ENCODE results near the gene NLRP4. TPM values are rescaled to one million over a fixed set of nuclear protein-coding genes. Genes with fewer than 3 reads are reported as not detected.

Gene NLRP4
- total RNA-seq, 2 experiments from 2014 or later, result 4.0 to 4.6 TPM

DNA sequence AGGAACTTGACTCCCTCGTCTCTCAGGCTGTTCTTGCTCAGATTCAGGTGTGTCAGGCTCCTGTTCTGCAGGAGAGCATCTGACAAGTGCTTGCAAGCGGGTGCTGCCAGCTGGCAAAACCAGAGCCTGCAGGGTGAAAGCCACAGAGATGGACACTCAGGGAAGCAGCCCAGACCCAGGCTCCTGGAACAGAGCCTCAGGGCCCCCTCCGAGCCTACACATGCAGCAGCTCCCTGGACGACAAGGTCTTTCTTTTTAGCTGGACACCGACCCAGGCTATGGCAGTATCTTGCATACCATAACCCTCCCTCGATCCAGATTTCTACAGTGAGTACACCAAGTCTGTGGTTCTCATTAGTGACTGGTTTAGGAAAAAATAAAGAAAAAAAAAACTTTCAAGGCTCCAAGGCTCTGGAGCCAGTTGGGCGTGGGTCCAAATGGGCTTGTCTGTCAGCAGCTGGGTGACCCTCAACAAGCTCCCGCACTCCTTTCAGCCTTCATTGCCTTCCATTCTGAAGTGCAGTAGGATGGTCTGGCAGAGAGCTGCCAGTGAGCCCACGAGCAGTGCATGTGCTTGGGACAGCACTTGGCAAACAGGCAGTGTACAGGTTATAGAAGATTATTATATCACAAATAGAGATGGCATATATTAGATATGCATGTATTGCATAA, 65.9 kb downstream of the NLRP4 start:
- H2AFZ ChIP-seq (ENCODE audit: low read length), result no peak overlapping the region
- H3K27ac ChIP-seq (ENCODE audit: low read depth, low read length, poor library complexity, severe bottlenecking), result no peak overlapping the region
- CTCF ChIA-PET (ENCODE audit: unreplicated experiment), result interaction anchor here (0.6 kb wide), 1 partner anchor 75 kb away, joined by 3 read pairs; no protein-coding TSS in a partner anchor
- no TSS peak for BruUV-seq (replicated peaks)
- no peak overlapping the region for H3K4me3 ChIP-seq (ENCODE audit: low read depth, low read length, poor library complexity, severe bottlenecking)
- TF ChIP-seq, protein P1, sequence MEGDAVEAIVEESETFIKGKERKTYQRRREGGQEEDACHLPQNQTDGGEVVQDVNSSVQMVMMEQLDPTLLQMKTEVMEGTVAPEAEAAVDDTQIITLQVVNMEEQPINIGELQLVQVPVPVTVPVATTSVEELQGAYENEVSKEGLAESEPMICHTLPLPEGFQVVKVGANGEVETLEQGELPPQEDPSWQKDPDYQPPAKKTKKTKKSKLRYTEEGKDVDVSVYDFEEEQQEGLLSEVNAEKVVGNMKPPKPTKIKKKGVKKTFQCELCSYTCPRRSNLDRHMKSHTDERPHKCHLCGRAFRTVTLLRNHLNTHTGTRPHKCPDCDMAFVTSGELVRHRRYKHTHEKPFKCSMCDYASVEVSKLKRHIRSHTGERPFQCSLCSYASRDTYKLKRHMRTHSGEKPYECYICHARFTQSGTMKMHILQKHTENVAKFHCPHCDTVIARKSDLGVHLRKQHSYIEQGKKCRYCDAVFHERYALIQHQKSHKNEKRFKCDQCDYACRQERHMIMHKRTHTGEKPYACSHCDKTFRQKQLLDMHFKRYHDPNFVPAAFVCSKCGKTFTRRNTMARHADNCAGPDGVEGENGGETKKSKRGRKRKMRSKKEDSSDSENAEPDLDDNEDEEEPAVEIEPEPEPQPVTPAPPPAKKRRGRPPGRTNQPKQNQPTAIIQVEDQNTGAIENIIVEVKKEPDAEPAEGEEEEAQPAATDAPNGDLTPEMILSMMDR (conservative IDR thresholded peaks at IDR 0.05; ENCODE audit: low read length), result no peak
- no peak for TF ChIP-seq EZH2phosphoT487 (IDR thresholded peaks at IDR 0.05; ENCODE audit: borderline replicate concordance, low read depth, low read length)
- no peak for DNase-seq (ENCODE audit: low spot score)
- H3K79me2 ChIP-seq (ENCODE audit: insufficient read depth, low read depth, low read length), result no peaks in the 10 kb centered on the region
- POLR2A ChIA-PET, result no interaction called here
- H3K4me2 ChIP-seq (ENCODE audit: low read length), result no peak overlapping the region
- H3K4me1 ChIP-seq (ENCODE audit: insufficient read depth, low read length, poor library complexity, severe bottlenecking), result no peaks in the 10 kb centered on the region
- H3K9me3 ChIP-seq (ENCODE audit: low read length), result no peaks in the 10 kb centered on the region
- no peaks in the 10 kb centered on the region for H3K36me3 ChIP-seq (ENCODE audit: insufficient read depth, low read length)
- no peaks in the 10 kb centered on the region for H3K9me2 ChIP-seq (ENCODE audit: insufficient read depth, low read length)
- intact Hi-C loops (cut with micrococcal nuclease; ENCODE audit: unreplicated experiment), result no loop called here
- H4K20me1 ChIP-seq (ENCODE audit: insufficient read depth, low read length), result no peaks in the 10 kb centered on the region

DNA sequence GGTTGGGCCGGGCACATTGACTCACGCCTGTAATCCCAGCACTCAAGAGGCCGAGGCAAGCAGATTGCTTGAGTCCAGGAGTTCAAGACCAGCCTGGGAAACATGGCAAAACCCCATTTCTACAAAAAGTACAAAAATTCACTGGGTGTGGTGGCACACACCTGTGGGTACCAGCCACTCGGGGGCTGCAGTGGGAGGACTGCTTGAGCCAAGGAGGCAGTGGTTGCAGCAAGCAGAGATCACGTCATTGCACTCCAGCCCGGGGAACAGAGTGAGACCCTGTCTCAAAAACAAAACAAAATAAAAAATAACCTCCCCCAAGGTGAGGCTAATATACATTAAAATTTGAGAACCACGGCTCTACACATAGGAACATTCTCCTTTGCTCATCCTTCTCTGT, 70.9 kb downstream of the NLRP4 start:
- Histone ChIP-seq H3K4me2 (ENCODE audit: low read length) (no peak overlapping the region), H3K4me3 (ENCODE audit: low read depth, low read length, poor library complexity, severe bottlenecking) (no peak overlapping the region), H3K79me2 (ENCODE audit: insufficient read depth, low read depth, low read length) (no peaks in the 10 kb centered on the region), H3K9me3 (ENCODE audit: low read length) (no peaks in the 10 kb centered on the region), H2AFZ (ENCODE audit: low read length) (no peak overlapping the region), H4K20me1 (ENCODE audit: insufficient read depth, low read length) (no peaks in the 10 kb centered on the region), H3K36me3 (ENCODE audit: insufficient read depth, low read length) (no peaks in the 10 kb centered on the region), H3K4me1 (ENCODE audit: insufficient read depth, low read length, poor library complexity, severe bottlenecking) (no peaks in the 10 kb centered on the region), H3K27ac (ENCODE audit: low read depth, low read length, poor library complexity, severe bottlenecking) (no peak overlapping the region), H3K9me2 (ENCODE audit: insufficient read depth, low read length) (no peaks in the 10 kb centered on the region)
- ChIA-PET CTCF (ENCODE audit: unreplicated experiment) (no interaction called here), POLR2A (no interaction called here)
- DNase-seq (ENCODE audit: low spot score), result no peak
- intact Hi-C loops (cut with micrococcal nuclease; ENCODE audit: unreplicated experiment), result no loop called here
- no TSS peak for BruUV-seq (replicated peaks)
- TF ChIP-seq, protein P1 (conservative IDR thresholded peaks at IDR 0.05; ENCODE audit: low read length), result no peak
- TF ChIP-seq EZH2phosphoT487 (IDR thresholded peaks at IDR 0.05; ENCODE audit: borderline replicate concordance, low read depth, low read length), result no peak

DNA sequence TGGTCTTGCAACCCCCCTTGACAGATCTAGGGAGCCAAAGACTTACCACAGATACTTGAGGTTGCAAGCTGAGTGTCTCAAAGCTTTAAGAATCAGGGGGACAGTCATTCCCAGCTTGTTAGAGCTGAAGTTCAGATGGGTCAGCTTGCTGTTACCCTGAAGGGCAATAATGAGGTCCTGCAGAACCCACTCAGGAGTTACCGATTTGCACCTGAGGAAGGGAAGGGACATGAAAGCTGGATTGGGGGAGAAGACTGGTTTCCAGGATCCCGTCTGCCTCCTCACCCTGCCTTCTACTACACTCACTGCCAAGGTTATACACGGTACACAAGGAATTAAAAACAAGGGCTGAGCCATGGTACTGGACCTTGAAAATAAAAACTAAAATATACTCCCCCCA, 71.4 kb downstream of the NLRP4 start:
- no peaks in the 10 kb centered on the region for H4K20me1 ChIP-seq (ENCODE audit: insufficient read depth, low read length)
- intact Hi-C loops (cut with micrococcal nuclease; ENCODE audit: unreplicated experiment), result no loop called here
- no peak for DNase-seq (ENCODE audit: low spot score)
- no peak overlapping the region for H2AFZ ChIP-seq (ENCODE audit: low read length)
- TF ChIP-seq, protein P1 (conservative IDR thresholded peaks at IDR 0.05; ENCODE audit: low read length), result no peak
- TF ChIP-seq EZH2phosphoT487 (IDR thresholded peaks at IDR 0.05; ENCODE audit: borderline replicate concordance, low read depth, low read length), result no peak
- no peaks in the 10 kb centered on the region for H3K79me2 ChIP-seq (ENCODE audit: insufficient read depth, low read depth, low read length)
- H3K27ac ChIP-seq (ENCODE audit: low read depth, low read length, poor library complexity, severe bottlenecking), result no peak overlapping the region
- no peaks in the 10 kb centered on the region for H3K9me2 ChIP-seq (ENCODE audit: insufficient read depth, low read length)
- ChIA-PET POLR2A (interaction anchor here (0.6 kb wide), 1 partner anchor 127 kb away, joined by 5 read pairs; no protein-coding TSS in a partner anchor), CTCF (ENCODE audit: unreplicated experiment) (no interaction called here)
- no peak overlapping the region for H3K4me3 ChIP-seq (ENCODE audit: low read depth, low read length, poor library complexity, severe bottlenecking)
- BruUV-seq (replicated peaks), result no TSS peak
- no peak overlapping the region for H3K4me2 ChIP-seq (ENCODE audit: low read length)
- no peaks in the 10 kb centered on the region for H3K36me3 ChIP-seq (ENCODE audit: insufficient read depth, low read length)
- H3K9me3 ChIP-seq (ENCODE audit: low read length), result no peaks in the 10 kb centered on the region
- H3K4me1 ChIP-seq (ENCODE audit: insufficient read depth, low read length, poor library complexity, severe bottlenecking), result no peaks in the 10 kb centered on the region

All from OCI-LY7 (cell line).